ENCODE measurements around the gene B4GALT3.
A peak's percentile ranks its signal among the peaks of the same experiment; 100 is the strongest.

B4GALT3 gene

DNA sequence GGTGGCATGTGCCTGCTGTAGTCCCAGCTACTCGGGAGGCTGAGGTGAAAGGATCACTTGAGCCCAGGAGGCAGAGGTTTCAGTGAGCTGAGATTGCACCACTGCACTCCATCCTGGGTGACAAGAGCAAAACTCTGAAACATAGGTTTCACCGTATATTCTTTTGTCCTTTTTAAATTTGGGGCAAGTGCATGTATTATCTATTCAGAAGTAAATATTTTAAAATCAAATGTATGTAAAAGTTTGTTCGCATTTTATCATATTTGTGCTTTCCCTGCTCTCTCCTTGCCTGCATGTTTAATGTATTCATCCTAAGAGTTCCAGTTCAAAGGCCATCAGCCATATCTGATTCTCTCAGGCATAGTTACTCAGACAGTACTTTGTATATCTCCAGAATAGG is 31.5 kb downstream of the B4GALT3 start:
- H3K27ac ChIP-seq: no peak overlapping the region
- H3K27me3 ChIP-seq: no peaks in the 10 kb centered on the region
- no peaks in the 10 kb centered on the region for H3K36me3 ChIP-seq
- no peaks in the 10 kb centered on the region for H3K9me3 ChIP-seq
- no peak overlapping the region for H3K4me3 ChIP-seq
- TF ChIP-seq, protein P1, sequence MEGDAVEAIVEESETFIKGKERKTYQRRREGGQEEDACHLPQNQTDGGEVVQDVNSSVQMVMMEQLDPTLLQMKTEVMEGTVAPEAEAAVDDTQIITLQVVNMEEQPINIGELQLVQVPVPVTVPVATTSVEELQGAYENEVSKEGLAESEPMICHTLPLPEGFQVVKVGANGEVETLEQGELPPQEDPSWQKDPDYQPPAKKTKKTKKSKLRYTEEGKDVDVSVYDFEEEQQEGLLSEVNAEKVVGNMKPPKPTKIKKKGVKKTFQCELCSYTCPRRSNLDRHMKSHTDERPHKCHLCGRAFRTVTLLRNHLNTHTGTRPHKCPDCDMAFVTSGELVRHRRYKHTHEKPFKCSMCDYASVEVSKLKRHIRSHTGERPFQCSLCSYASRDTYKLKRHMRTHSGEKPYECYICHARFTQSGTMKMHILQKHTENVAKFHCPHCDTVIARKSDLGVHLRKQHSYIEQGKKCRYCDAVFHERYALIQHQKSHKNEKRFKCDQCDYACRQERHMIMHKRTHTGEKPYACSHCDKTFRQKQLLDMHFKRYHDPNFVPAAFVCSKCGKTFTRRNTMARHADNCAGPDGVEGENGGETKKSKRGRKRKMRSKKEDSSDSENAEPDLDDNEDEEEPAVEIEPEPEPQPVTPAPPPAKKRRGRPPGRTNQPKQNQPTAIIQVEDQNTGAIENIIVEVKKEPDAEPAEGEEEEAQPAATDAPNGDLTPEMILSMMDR (IDR thresholded peaks at IDR 0.05): no peak
- H3K4me1 ChIP-seq: no peaks in the 10 kb centered on the region
- DNase-seq: peak in 1 of 2 donors; percentile 17
- intact Hi-C loops (cut with DNase I; ENCODE audit: low total_unique reads): no loop called here

DNA sequence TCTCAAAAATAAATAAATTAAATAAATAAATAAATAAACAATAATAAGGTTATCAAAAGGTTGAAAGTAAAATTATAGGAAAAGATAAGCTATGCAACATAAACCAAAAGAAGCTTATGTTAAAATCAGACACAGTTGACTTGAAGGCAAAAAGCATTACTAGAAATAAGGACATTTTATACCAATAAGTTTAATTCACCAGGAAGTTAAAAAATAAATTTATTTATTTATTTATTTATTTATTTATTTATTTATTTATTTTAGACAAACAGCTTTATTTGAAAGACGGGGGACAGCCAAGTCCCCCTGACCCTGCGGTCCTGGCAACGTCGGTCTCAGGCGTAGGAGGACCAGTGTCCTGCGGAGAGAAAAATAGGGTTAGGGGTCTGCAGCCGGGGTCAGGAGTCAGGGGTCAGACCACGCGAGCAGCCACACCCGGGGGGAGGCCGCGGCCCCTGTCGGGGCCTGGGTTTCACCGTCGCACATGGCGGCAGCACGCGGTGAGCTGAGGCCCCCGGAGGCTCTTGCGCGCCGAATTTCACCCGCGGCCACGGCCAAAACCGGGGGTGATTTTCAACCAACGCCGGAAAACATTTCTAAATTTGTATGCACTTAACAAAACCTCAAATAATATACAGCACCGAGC is 36.4 kb downstream of the B4GALT3 start:
- intact Hi-C loops (cut with DNase I; ENCODE audit: low total_unique reads): no loop called here
- TF ChIP-seq, protein P1 (IDR thresholded peaks at IDR 0.05): no peak

DNA sequence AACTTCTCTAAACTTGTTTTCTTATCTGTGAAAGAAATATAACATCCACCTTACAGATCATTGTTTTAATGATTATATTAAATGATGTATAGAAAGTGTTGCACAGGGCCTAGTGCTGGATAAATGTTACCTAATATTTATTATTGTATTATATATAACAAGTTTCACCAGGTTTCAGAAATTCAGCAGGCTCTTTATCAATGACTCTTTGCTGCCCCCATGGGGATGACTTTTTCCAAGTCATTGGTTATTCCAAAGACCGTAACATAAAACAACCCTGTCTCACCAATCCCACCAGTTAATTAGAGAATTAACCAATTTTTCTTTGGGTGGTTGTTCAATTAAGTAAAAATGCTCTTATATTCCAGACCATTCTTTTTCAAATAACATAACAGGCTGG is 37.5 kb downstream of the B4GALT3 start:
- DNase-seq: peak in 1 of 2 donors; percentile 6
- intact Hi-C loops (cut with DNase I; ENCODE audit: low total_unique reads): no loop called here
- H3K4me3 ChIP-seq: no peak overlapping the region
- no peaks in the 10 kb centered on the region for H3K9me3 ChIP-seq
- H3K27me3 ChIP-seq: no peaks in the 10 kb centered on the region
- peaks cover 0 to 3% (median 0%) of the 10 kb centered on the region in 4 donors for H3K4me1 ChIP-seq
- no peak overlapping the region for H3K27ac ChIP-seq
- TF ChIP-seq, protein P1 (IDR thresholded peaks at IDR 0.05): peak; percentile 34 to 36
- no peaks in the 10 kb centered on the region for H3K36me3 ChIP-seq

More for the DNA sequence above, 36.4 kb downstream of the B4GALT3 start:
- Histone ChIP-seq H3K27ac (no peak overlapping the region), H3K36me3 (no peaks in the 10 kb centered on the region), H3K4me3 (no peak overlapping the region), H3K27me3 (no peaks in the 10 kb centered on the region), H3K4me1 (no peaks in the 10 kb centered on the region), H3K9me3 (no peaks in the 10 kb centered on the region)
- DNase-seq: peak in 1 of 2 donors; percentile 51

DNA sequence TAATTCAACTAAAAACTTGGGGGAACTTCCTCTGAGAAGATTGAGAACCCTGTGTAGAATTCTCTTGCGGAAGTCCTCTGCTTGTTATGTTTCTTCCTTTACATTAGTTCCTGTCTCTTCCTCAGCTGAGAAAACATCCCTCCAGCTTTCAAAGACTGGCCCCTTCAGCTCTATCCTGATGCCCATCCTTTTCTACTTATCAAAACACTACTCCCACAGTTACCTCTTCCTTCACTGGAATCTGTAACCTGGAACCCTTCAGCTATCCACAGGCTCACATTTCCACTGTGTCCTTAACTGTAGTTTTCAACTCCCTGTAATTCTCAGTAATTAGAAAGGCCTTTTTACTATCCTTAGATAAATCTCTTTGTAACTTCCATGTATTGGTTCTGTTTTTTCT is 38.9 kb downstream of the B4GALT3 start:
- DNase-seq: no peak
- H3K9me3 ChIP-seq: no peaks in the 10 kb centered on the region
- H3K27ac ChIP-seq: no peak overlapping the region
- intact Hi-C loops (cut with DNase I; ENCODE audit: low total_unique reads): no loop called here
- H3K27me3 ChIP-seq: no peaks in the 10 kb centered on the region
- H3K36me3 ChIP-seq: no peaks in the 10 kb centered on the region
- no peak overlapping the region for H3K4me3 ChIP-seq
- TF ChIP-seq, protein P1 (IDR thresholded peaks at IDR 0.05): no peak
- peaks cover 0 to 16% (median 11%) of the 10 kb centered on the region in 4 donors for H3K4me1 ChIP-seq

DNA sequence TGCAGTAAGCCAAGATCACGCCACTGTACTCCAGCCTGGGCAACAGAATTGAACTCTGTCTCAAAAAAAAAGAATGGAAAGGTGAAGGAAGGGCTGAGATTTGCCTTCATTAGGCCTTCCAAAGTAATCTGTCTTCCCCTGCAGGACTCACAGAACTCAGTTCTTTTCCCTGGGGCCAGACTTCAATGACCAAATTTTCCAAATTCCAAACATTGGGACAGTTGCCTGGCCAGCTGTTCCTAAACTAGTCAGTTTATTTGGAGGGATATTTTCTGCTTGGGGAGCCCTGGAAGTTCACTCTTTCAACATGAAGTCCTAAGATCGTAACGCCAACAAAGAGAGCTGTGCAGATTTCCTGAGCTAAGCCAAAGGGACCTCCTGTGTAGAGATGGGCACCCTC is 39.4 kb downstream of the B4GALT3 start:
- H3K9me3 ChIP-seq: no peaks in the 10 kb centered on the region
- no peak for DNase-seq
- H3K4me3 ChIP-seq: no peak overlapping the region
- intact Hi-C loops (cut with DNase I; ENCODE audit: low total_unique reads): no loop called here
- H3K36me3 ChIP-seq: no peaks in the 10 kb centered on the region
- H3K4me1 ChIP-seq: peaks cover 0 to 16% (median 11%) of the 10 kb centered on the region in 4 donors
- H3K27me3 ChIP-seq: no peaks in the 10 kb centered on the region
- TF ChIP-seq, protein P1 (IDR thresholded peaks at IDR 0.05): no peak
- no peak overlapping the region for H3K27ac ChIP-seq
